Brain microvascular endothelial cell (primary cell): ENCODE results near the gene HCN4.

Experiments used
- DNase-seq: peaks from one replicate; pipeline ENCODE4 v3.0.0-alpha.2; 2020
- H3K27ac ChIP-seq: fragments of 250-450 bp; sonication (Bioruptor Pico); 2 replicates; pipeline ENCODE4 v1.5.1; 2020; ENCODE audit warnings: mild to moderate bottlenecking, moderate library complexity
- H3K27me3 ChIP-seq: fragments of 250-450 bp; sonication (Bioruptor Pico); replicated peaks from 2 replicates; pipeline ENCODE4 v1.5.1; 2020; ENCODE audit warnings: mild to moderate bottlenecking
- H3K36me3 ChIP-seq: fragments of 250-450 bp; sonication (Bioruptor Pico); replicated peaks from 2 replicates; pipeline ENCODE4 v1.5.1; 2020; ENCODE audit warnings: mild to moderate bottlenecking
- H3K4me3 ChIP-seq: 2 replicates; pipeline ENCODE4 v1.5.1; 2011; ENCODE audit warnings: low read depth, mild to moderate bottlenecking, control low read depth, low read length, moderate library complexity
- in situ Hi-C: cut with HindIII; loops from 2 replicates; pipeline ENCODE4 v1.10.0; 2017; ENCODE audit warnings: low sequenced_read_pairs, low pct_ligation_motif_present
- TF ChIP-seq, protein P1 (sequence below): IDR thresholded peaks from 2 replicates; pipeline ENCODE4 v1.5.1; 2011; ENCODE audit warnings: low read depth, mild to moderate bottlenecking, moderate library complexity, low read length, control low read depth, inconsistent platforms; ENCODE audit errors: missing control alignments

The HCN4 gene

GRCh38 chr15:73395671-73396070 lies 26.9 kb upstream of the HCN4 start:
- in situ Hi-C loops: no loop called here
- DNase-seq: no peak
- Histone ChIP-seq H3K27ac (no peak overlapping the region), H3K4me3 (no peak overlapping the region), H3K36me3 (no peaks in the 10 kb centered on the region), H3K27me3 (no peaks in the 10 kb centered on the region)
- TF ChIP-seq, protein P1, sequence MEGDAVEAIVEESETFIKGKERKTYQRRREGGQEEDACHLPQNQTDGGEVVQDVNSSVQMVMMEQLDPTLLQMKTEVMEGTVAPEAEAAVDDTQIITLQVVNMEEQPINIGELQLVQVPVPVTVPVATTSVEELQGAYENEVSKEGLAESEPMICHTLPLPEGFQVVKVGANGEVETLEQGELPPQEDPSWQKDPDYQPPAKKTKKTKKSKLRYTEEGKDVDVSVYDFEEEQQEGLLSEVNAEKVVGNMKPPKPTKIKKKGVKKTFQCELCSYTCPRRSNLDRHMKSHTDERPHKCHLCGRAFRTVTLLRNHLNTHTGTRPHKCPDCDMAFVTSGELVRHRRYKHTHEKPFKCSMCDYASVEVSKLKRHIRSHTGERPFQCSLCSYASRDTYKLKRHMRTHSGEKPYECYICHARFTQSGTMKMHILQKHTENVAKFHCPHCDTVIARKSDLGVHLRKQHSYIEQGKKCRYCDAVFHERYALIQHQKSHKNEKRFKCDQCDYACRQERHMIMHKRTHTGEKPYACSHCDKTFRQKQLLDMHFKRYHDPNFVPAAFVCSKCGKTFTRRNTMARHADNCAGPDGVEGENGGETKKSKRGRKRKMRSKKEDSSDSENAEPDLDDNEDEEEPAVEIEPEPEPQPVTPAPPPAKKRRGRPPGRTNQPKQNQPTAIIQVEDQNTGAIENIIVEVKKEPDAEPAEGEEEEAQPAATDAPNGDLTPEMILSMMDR: no peak

DNA sequence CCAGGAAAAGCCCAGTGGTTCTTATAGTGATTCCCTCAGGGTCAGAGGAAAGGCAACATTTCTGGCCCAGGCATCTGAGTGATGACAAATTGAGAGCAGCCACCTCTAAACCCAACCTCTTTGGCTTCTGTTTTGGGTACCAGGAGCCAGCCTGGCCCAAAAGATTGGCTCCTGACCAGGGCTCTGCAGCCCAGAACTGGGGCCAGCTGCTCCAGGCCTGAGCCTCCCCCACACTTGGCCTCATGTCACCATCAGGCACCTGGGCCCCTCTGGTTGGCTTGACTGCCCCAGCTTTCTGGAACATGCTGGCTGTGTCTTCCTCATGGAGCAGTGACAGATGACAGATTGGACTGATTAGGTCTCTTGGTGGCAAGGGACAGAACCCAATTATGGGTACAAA lies 26.0 kb upstream of the HCN4 start:
- Histone ChIP-seq H3K27ac (no peak overlapping the region), H3K4me3 (no peak overlapping the region), H3K27me3 (no peaks in the 10 kb centered on the region), H3K36me3 (no peaks in the 10 kb centered on the region)
- no peak for DNase-seq
- in situ Hi-C loops: no loop called here
- TF ChIP-seq, protein P1: no peak

DNA sequence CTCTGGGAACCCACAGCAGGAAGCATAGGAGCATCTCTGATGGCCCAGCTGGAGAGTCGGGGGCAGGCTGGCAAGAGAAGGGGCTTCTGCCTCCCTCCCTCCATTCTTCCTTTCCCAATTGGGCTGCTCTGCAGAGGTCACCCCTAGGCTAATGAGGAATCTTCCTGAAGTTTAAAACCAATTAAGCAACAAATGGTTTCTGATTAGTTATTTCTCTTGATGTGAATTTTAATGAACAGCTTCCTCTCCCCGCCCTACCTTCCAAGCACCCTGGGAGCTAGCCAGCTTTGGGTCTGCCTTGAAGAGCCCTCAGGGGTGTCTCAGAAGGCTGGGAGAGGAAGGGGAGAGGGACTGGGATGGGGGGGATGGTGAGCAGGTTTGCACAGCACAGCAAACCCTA lies 24.6 kb upstream of the HCN4 start:
- in situ Hi-C loops: no loop called here
- TF ChIP-seq, protein P1: no peak
- Histone ChIP-seq H3K36me3 (no peaks in the 10 kb centered on the region), H3K4me3 (no peak overlapping the region), H3K27me3 (no peaks in the 10 kb centered on the region), H3K27ac (no peak overlapping the region)
- no peak for DNase-seq

DNA sequence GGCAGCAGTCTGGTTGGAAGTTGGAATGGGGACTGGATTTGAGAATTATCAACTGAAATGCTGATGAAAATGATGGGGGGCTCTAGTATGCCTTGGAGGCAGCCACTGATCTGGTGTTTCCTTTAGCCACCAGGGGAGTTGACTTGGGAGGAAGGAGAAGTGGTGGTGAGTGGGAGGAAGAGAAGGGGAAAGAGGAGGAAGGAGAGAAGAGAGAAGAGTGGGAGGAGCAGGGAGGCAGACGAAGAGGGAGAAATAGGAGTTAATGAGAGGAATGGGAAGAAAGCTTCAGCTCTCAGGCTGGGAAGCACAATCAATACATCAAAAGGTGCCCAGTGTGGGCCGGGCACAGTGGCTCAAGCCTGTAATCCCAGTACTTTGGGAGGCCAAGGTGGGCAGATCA lies 23.3 kb upstream of the HCN4 start:
- H3K4me3 ChIP-seq: no peak overlapping the region
- no peaks in the 10 kb centered on the region for H3K36me3 ChIP-seq
- H3K27me3 ChIP-seq: no peaks in the 10 kb centered on the region
- TF ChIP-seq, protein P1: no peak
- H3K27ac ChIP-seq: no peak overlapping the region
- in situ Hi-C loops: no loop called here
- no peak for DNase-seq

DNA sequence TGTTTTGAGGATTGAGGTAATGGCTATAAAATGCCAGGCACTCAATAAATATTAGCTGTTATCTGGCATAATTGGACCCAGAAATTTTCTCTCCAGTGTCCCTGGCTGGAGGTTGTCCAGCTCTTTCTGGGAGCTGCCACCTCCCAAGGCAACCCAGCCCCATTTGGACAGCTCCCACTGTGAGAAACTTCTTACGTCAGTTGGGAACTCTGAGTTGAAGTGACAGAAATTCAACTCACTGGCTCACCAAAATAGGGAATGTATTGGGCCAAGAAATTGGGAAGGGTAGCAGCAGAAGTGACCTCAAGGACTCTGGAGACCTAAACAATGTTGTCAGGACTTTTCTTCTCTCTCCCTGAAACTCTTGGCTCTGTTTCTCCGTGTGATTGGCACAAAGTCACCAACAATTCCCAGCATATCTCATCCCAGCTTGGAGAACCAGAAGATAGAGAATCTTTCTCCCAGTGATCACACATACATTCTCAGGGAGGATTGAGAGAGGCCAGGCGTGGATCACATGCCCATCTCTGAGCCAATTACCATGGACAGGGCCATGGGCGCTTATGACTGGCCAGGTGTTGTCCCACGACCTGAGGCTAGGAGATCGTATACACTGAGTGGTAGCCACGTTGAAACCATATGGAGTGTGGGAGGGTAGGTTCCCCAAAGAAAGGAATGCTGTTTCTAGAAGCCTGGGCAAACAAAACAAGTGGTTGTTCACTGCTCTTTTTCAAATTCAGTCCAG lies 22.5 kb upstream of the HCN4 start:
- Histone ChIP-seq H3K36me3 (no peaks in the 10 kb centered on the region), H3K4me3 (no peak overlapping the region), H3K27me3 (no peaks in the 10 kb centered on the region), H3K27ac (no peak overlapping the region)
- DNase-seq: no peak
- in situ Hi-C loops: no loop called here
- TF ChIP-seq, protein P1: no peak

- no peak for DNase-seq
- in situ Hi-C loops: no loop called here
- H3K36me3 ChIP-seq: no peaks in the 10 kb centered on the region
- TF ChIP-seq, protein P1: no peak
- H3K27ac ChIP-seq: no peak overlapping the region
- H3K27me3 ChIP-seq: no peaks in the 10 kb centered on the region
- H3K4me3 ChIP-seq: no peak overlapping the region
Measured at GRCh38 chr15:73389971-73390544, 21.3 kb upstream of the HCN4 start.
